NT2/D1 (cell line): ENCODE measurements around the gene GFM2.
"Not testable (repeated sequence)": the region's sequence is repeated elsewhere in the genome, so short reads cannot be mapped to it uniquely, and the experiment has no call there.

Source experiments
- DNase-seq: peaks from one replicate; pipeline ENCODE4 v3.0.0-alpha.2; 2011; ENCODE audit warnings: low read depth, low spot score
- H3K27me3 ChIP-seq: 2 replicates; pipeline ENCODE4 v1.6.0; 2011; ENCODE audit warnings: mild to moderate bottlenecking; ENCODE audit not compliant: insufficient read length, insufficient read depth
- H3K36me3 ChIP-seq: 2 replicates; pipeline ENCODE4 v1.6.1; 2011; ENCODE audit warnings: mild to moderate bottlenecking, low read length, mixed read lengths; ENCODE audit not compliant: insufficient read depth, insufficient read length
- H3K4me1 ChIP-seq: 2 replicates; pipeline ENCODE4 v1.5.1; 2011; ENCODE audit not compliant: insufficient read depth, insufficient read length
- H3K4me3 ChIP-seq: 2 replicates; pipeline ENCODE4 v1.5.1; 2011; ENCODE audit warnings: low read depth; ENCODE audit not compliant: insufficient read length
- H3K9ac ChIP-seq: 2 replicates; pipeline ENCODE4 v1.6.0; 2011; ENCODE audit warnings: low read depth; ENCODE audit not compliant: insufficient read length
- H3K9me3 ChIP-seq: 2 replicates; pipeline ENCODE4 v1.5.1; 2011; ENCODE audit warnings: mild to moderate bottlenecking, low read length; ENCODE audit not compliant: insufficient read depth
- SUZ12 ChIP-seq: IDR thresholded peaks from 2 replicates; pipeline ENCODE4 v1.6.1; 2011; ENCODE audit not compliant: insufficient read length, insufficient read depth; ENCODE audit errors: extremely low read depth
- YY1 ChIP-seq: IDR thresholded peaks from 2 replicates; pipeline ENCODE4 v1.6.1; 2011; ENCODE audit not compliant: insufficient read length, insufficient read depth
- ZNF274 ChIP-seq: IDR thresholded peaks from 2 replicates; pipeline ENCODE4 v1.6.1; 2011; ENCODE audit warnings: mild to moderate bottlenecking, low read depth, low read length

The GFM2 gene

GRCh38 chr5:74762599-74762998 is 4.3 kb downstream of the GFM2 start:
- no peak for TF ChIP-seq ZNF274
- no peak for TF ChIP-seq SUZ12
- TF ChIP-seq YY1 = no peak
- DNase-seq = no peak
- no peaks in the 10 kb centered on the region for H3K9me3 ChIP-seq
- no peak overlapping the region for H3K4me3 ChIP-seq
- H3K36me3 ChIP-seq = peaks cover 43% of the 10 kb centered on the region
- H3K4me1 ChIP-seq = no peaks in the 10 kb centered on the region
- no peak overlapping the region for H3K9ac ChIP-seq
- no peaks in the 10 kb centered on the region for H3K27me3 ChIP-seq

DNA sequence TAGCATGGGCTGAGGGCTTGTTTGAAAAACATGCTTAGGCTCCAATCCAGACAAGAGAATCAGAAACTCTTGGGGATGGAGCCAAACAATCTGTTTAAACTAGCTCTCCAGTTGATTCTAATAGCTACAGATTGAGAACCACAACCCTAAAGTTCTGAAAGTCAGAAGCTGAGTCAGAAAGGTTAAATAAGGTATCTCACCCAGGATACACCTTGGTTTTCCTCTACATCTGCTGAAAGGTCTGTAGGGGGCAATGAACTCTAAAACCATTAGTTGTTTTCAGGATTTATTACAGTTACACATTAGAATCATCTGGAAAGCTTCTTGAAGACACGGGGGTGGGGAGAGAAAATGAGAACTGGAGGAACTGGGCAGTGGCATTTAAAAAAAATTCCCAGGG is 5.7 kb downstream of the GFM2 start:
- no peaks in the 10 kb centered on the region for H3K4me1 ChIP-seq
- H3K9me3 ChIP-seq = no peaks in the 10 kb centered on the region
- no peaks in the 10 kb centered on the region for H3K27me3 ChIP-seq
- peaks cover 53% of the 10 kb centered on the region for H3K36me3 ChIP-seq
- H3K9ac ChIP-seq = no peak overlapping the region
- no peak overlapping the region for H3K4me3 ChIP-seq
- DNase-seq = no peak
- TF ChIP-seq YY1 (no peak), ZNF274 (no peak), SUZ12 (no peak)

GRCh38 chr5:74748742-74749141 is 18.2 kb downstream of the GFM2 start:
- H3K36me3 ChIP-seq = peaks cover 39% of the 10 kb centered on the region
- not testable (repeated sequence) for H3K9ac ChIP-seq, H3K4me3 ChIP-seq, H3K4me1 ChIP-seq, H3K9me3 ChIP-seq, H3K27me3 ChIP-seq, DNase-seq

DNA sequence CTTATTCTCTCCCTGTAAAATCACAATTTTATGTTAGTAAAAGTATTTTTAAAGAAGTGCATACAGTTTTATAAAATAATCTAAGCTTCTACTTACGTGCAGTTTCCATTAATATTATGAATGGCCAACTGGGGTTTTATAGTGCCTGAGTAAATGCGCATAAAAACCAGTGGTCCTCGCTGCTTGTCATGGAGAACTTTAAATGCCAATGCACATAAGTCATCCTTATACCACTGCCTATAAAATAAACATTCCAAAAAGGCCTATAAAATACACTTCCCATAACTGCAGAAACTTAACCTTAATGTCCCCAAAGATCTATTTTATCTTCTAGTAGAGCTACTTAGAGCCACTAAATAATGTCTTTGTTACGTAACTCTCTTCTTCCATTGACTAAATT is 28.5 kb downstream of the GFM2 start:
- no peak for DNase-seq
- TF ChIP-seq ZNF274 (no peak), SUZ12 (no peak), YY1 (no peak)
- Histone ChIP-seq H3K9ac (no peak overlapping the region), H3K9me3 (no peaks in the 10 kb centered on the region), H3K4me1 (no peaks in the 10 kb centered on the region), H3K27me3 (no peaks in the 10 kb centered on the region), H3K4me3 (no peak overlapping the region), H3K36me3 (peaks cover 48% of the 10 kb centered on the region)

- Histone ChIP-seq H3K27me3 (no peaks in the 10 kb centered on the region), H3K9me3 (no peaks in the 10 kb centered on the region), H3K4me1 (no peaks in the 10 kb centered on the region), H3K4me3 (no peak overlapping the region), H3K36me3 (peaks cover 49% of the 10 kb centered on the region), H3K9ac (no peak overlapping the region)
- no peak for TF ChIP-seq ZNF274
- TF ChIP-seq SUZ12 = no peak
- no peak for TF ChIP-seq YY1
- DNase-seq = no peak
Observed at GRCh38 chr5:74736759-74737158, 30.2 kb downstream of the GFM2 start.

GRCh38 chr5:74725331-74725730 is 41.6 kb downstream of the GFM2 start:
- peaks cover 54% of the 10 kb centered on the region for H3K36me3 ChIP-seq
- no peak for DNase-seq

DNA sequence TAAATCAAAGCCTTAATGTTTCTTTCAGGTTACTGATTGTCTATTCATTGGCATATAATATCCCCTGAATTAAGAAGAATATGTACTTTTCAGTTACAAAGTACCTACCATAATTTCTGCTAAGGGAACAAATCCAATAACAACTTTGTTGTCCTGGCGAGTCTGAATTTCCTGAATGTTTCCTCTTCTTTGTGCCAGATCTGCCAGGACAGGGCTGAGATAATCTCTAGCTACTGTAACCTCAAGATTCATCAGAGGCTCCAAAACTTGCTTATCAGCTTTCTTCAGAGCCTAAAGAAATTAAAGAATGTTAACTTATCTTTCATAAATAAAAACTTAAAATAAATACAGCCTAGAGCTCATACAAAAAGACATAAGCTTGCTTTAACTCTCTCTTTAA is 44.6 kb downstream of the GFM2 start:
- DNase-seq = no peak

More at GRCh38 chr5:74725331-74725730, 41.6 kb downstream of the GFM2 start:
- Histone ChIP-seq H3K9ac (no peak overlapping the region), H3K27me3 (no peaks in the 10 kb centered on the region), H3K4me3 (no peak overlapping the region), H3K4me1 (no peaks in the 10 kb centered on the region), H3K9me3 (0 out of 2 replicates have a peak, but pooled peaks cover 5% of the 10 kb centered on the region)
- no peak for TF ChIP-seq YY1

DNA sequence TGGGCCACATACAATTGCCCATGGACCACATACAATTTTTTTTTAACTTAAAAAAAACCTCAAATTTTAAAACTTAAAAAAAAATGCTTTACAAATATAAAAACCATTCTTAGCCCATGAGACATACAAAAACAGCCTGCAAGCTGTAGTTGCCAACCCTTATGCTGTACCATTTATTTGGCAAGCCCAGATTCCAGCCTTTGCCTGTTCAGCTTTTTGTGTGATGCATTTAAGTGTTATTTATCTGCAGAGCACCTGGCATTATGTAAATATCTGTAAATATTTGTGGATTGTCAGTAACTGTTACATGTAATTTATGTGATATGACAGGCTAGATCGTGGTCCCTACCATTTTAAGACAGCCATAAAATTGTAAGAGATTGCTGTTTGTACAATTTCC is 49.3 kb downstream of the GFM2 start:
- no peak for DNase-seq
- H3K36me3 ChIP-seq = peaks cover 54% of the 10 kb centered on the region

More for the DNA sequence above, 44.6 kb downstream of the GFM2 start:
- Histone ChIP-seq H3K9me3 (0 out of 2 replicates have a peak, but pooled peaks cover 5% of the 10 kb centered on the region), H3K27me3 (no peaks in the 10 kb centered on the region), H3K36me3 (peaks cover 62% of the 10 kb centered on the region), H3K4me3 (no peak overlapping the region), H3K9ac (no peak overlapping the region), H3K4me1 (no peaks in the 10 kb centered on the region)
- TF ChIP-seq ZNF274 (no peak), SUZ12 (no peak), YY1 (no peak)

More for the DNA sequence above, 49.3 kb downstream of the GFM2 start:
- no peaks in the 10 kb centered on the region for H3K27me3 ChIP-seq
- H3K9me3 ChIP-seq = 0 out of 2 replicates have a peak, but pooled peaks cover 5% of the 10 kb centered on the region
- no peaks in the 10 kb centered on the region for H3K4me1 ChIP-seq
- TF ChIP-seq SUZ12 = no peak
- no peak for TF ChIP-seq YY1
- TF ChIP-seq ZNF274 = no peak
- H3K9ac ChIP-seq = no peak overlapping the region
- no peak overlapping the region for H3K4me3 ChIP-seq
